ENCODE data around the gene EVX2. TPM values are rescaled to one million over a fixed set of nuclear protein-coding genes. Genes with fewer than 3 reads are reported as not detected.

The EVX2 gene
- total RNA-seq, 1 experiment from 2014 or later, result not detected

DNA sequence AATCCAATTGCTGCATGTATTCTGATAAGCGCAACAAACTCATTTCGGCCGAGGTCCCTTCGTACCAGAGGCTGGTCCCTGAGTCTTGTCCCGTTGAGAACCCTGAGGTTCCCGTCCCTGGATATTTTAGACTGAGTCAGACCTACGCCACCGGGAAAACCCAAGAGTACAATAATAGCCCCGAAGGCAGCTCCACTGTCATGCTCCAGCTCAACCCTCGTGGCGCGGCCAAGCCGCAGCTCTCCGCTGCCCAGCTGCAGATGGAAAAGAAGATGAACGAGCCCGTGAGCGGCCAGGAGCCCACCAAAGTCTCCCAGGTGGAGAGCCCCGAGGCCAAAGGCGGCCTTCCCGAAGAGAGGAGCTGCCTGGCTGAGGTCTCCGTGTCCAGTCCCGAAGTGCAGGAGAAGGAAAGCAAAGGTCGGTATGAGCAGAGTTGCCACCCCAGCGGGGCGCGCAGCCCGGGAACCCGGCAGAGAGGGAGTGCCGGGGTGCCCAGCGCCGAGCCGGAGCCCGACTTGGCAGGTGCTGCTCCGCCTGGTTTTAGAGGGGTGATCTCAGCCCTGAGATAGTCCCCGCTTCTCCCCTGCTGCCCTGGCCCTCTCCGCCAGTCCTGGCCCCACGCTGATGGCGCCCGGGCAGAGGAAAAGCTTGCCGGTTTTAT, 33.5 kb upstream of the EVX2 start:
- no peaks in the 10 kb centered on the region for H3F3A ChIP-seq (ENCODE audit: insufficient read depth, low read depth)
- H3K9me3 ChIP-seq (ENCODE audit: insufficient read depth, low read depth), result no peaks in the 10 kb centered on the region
- POLR2A ChIA-PET (ENCODE audit: unreplicated experiment), result no interaction called here
- no TSS peak for BruUV-seq (replicated peaks)
- no peaks in the 10 kb centered on the region for H4K20me1 ChIP-seq (ENCODE audit: insufficient read depth)
- intact Hi-C loops (cut with micrococcal nuclease; ENCODE audit: unreplicated experiment), result no loop called here
- no peak overlapping the region for H3K27ac ChIP-seq
- TF ChIP-seq, protein P1, sequence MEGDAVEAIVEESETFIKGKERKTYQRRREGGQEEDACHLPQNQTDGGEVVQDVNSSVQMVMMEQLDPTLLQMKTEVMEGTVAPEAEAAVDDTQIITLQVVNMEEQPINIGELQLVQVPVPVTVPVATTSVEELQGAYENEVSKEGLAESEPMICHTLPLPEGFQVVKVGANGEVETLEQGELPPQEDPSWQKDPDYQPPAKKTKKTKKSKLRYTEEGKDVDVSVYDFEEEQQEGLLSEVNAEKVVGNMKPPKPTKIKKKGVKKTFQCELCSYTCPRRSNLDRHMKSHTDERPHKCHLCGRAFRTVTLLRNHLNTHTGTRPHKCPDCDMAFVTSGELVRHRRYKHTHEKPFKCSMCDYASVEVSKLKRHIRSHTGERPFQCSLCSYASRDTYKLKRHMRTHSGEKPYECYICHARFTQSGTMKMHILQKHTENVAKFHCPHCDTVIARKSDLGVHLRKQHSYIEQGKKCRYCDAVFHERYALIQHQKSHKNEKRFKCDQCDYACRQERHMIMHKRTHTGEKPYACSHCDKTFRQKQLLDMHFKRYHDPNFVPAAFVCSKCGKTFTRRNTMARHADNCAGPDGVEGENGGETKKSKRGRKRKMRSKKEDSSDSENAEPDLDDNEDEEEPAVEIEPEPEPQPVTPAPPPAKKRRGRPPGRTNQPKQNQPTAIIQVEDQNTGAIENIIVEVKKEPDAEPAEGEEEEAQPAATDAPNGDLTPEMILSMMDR (conservative IDR thresholded peaks at IDR 0.05), result no peak
- no peak for TF ChIP-seq EZH2 (IDR thresholded peaks at IDR 0.05; ENCODE audit: low read depth)
- no peaks in the 10 kb centered on the region for H3K9me2 ChIP-seq (ENCODE audit: insufficient read depth)
- peaks cover 87% of the 10 kb centered on the region for H3K27me3 ChIP-seq (ENCODE audit: insufficient read depth, low read depth)
- CTCF ChIA-PET, result no interaction called here
- no peaks in the 10 kb centered on the region for H3K79me2 ChIP-seq (ENCODE audit: low read depth)
- no peaks in the 10 kb centered on the region for H3K36me3 ChIP-seq (ENCODE audit: low read depth)
- no peak for DNase-seq
- no peak overlapping the region for H3K4me3 ChIP-seq
- no peaks in the 10 kb centered on the region for H3K4me1 ChIP-seq (replicated peaks; ENCODE audit: insufficient read depth)
- no peak overlapping the region for H2AFZ ChIP-seq
- no peak overlapping the region for H3K4me2 ChIP-seq

DNA sequence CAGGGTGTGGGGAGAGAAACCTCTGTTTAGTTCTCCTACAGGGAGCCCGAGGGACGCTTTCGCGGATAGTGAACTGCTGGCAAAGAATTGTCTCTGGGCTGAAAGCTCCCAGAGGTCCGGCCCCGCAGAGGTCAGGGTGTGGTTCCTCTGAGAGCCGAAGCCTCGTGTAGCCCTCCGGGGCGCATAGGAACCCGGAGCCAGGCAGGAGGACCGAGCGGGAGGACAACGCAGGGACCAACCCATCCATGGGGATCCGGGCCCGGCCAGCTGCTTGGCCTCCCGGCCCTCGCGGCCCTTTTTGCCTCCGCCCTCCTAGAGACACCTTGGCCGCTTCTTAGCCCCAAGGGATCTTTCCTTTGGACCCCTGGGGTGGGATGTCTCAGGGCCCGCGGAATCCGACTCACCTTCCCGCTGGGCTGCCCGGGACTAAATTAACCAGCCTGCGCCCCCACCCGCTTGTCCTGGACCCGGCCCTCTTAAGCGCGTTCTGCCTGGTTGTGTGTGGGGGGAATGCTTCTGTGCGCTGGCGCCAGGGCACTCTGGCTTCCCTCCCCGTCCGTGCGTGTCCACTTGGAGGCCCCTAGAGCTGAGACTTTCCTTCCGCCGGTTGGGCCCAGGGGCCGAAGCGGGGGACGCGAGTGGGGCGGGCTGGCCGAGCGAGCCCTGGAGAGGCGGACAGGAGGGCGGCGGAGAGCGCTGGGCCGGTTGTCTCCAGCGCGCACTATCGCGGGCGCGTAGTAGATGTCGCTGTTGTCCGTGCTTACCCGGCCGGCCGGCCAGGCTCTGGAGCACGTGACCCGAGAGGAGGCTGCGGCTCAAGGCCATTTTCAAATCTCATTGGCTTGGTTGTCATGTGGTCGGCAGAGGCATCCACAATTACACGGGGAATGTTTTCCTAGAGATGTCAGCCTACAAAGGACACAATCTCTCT, 32.4 kb upstream of the EVX2 start, which contains the start of gene HOXD10:
Gene HOXD10 (plus strand): TSS at position 896 of the 931 bp plus-strand sequence. CDS start 56 bp downstream, outside the sequence.
- CTCF ChIA-PET, result no interaction called here

More for the DNA sequence above, 32.4 kb upstream of the EVX2 start, which contains the start of gene HOXD10:
- intact Hi-C loops (cut with micrococcal nuclease; ENCODE audit: unreplicated experiment), result no loop called here
- DNase-seq, result no peak
- Histone ChIP-seq H3K79me2 (ENCODE audit: low read depth) (no peaks in the 10 kb centered on the region), H3K4me1 (replicated peaks; ENCODE audit: insufficient read depth) (no peaks in the 10 kb centered on the region), H3K36me3 (ENCODE audit: low read depth) (no peaks in the 10 kb centered on the region), H2AFZ (no peak within 1 kb of the TSS), H4K20me1 (ENCODE audit: insufficient read depth) (no peaks in the 10 kb centered on the region), H3K27me3 (ENCODE audit: insufficient read depth, low read depth) (peaks cover 92% of the 10 kb centered on the region), H3K4me2 (no peak within 1 kb of the TSS), H3K27ac (no peak within 1 kb of the TSS), H3F3A (ENCODE audit: insufficient read depth, low read depth) (no peaks in the 10 kb centered on the region), H3K9me2 (ENCODE audit: insufficient read depth) (no peaks in the 10 kb centered on the region), H3K9me3 (ENCODE audit: insufficient read depth, low read depth) (no peaks in the 10 kb centered on the region), H3K4me3 (no peak within 1 kb of the TSS)
- BruUV-seq (replicated peaks), result no TSS peak
- TF ChIP-seq, protein P1 (conservative IDR thresholded peaks at IDR 0.05), result no peak
- no peak for TF ChIP-seq EZH2 (IDR thresholded peaks at IDR 0.05; ENCODE audit: low read depth)
- POLR2A ChIA-PET (ENCODE audit: unreplicated experiment), result no interaction called here
